K562 (cell line): ENCODE data around the gene ANO3. TPM values are rescaled to one million over a fixed set of nuclear protein-coding genes. Genes with fewer than 3 reads are reported as not detected.

Experiments
- ATAC-seq: fragments of 200-7000 bp; cut with Tn5 transposase; 3 replicates; pipeline ENCODE4 v1.9.1; 2020; ENCODE audit warnings: moderate library complexity
- BruUV-seq: library from RNA; stranded (reverse); fragments of 400-500 nt; replicated peaks from 2 replicates; lab custom pipeline; 2021; lab: Mats Ljungman, UMichigan
- CTCF ChIA-PET: fragments of 300-600 bp; formaldehyde crosslinking; extraction: SDS; loops from one replicate; lab custom pipeline; 2021; ENCODE audit warnings: low intra/inter-chr PET ratio; lab: Yijun Ruan, JAX
- POLR2A ChIA-PET: fragments of 300-600, 350-650 bp; sonication (Branson Sonifier 250); formaldehyde crosslinking; extraction: SDS; loops from one replicate; lab custom pipeline; 2021; ENCODE audit warnings: antibody characterized with exemption, inconsistent platforms; lab: Yijun Ruan, JAX
- DNase-seq, 4 experiments: peaks; one replicate each; pipeline versions ENCODE4 v3.0.0 to v3.0.0-alpha.2; 2011 to 2018; ENCODE audit warnings: low spot score in 3 of 4, mixed read lengths in 3 of 4; ENCODE audit errors: extremely low read depth in 1 of 4
- FAIRE-seq: peaks from 2 replicates; lab custom pipeline; 2011; peaks lifted over from hg19 to GRCh38; lab: Jason Lieb, UNC
- H2AFZ ChIP-seq: 2 replicates; pipeline ENCODE4 v1.6.0; 2011; ENCODE audit warnings: low read depth, low read length, control low read depth, inconsistent platforms
- H3K27ac ChIP-seq: fragments of 200-600 bp; 3 replicates; pipeline ENCODE4 v1.8.0; 2011; ENCODE audit warnings: low read depth, mild to moderate bottlenecking, control low read depth, inconsistent platforms, low read length, moderate library complexity, mixed read lengths; ENCODE audit errors: extremely low read depth
- H3K27me3 ChIP-seq, 2 experiments: fragments of 300-600 bp in 1 of 2; 2 replicates in 1 of 2; 3 replicates in 1 of 2; pipeline versions ENCODE4 v1.6.0 to v1.8.0; 2011; ENCODE audit warnings: inconsistent platforms in 2 of 2, low read length in 2 of 2, mild to moderate bottlenecking in 1 of 2, mixed read lengths in 1 of 2, moderate library complexity in 1 of 2; ENCODE audit not compliant: control insufficient read depth in 2 of 2, insufficient read depth in 2 of 2
- H3K36me3 ChIP-seq: fragments of 300-600 bp; 3 replicates; pipeline ENCODE4 v1.8.0; 2011; ENCODE audit warnings: mild to moderate bottlenecking, low read length, inconsistent platforms; ENCODE audit not compliant: control insufficient read depth, insufficient read depth
- H3K4me1 ChIP-seq, 2 experiments: fragments of 200-600 bp in 1 of 2; replicated peaks in 1 of 2; 2 replicates in 1 of 2; 3 replicates in 1 of 2; pipeline versions ENCODE4 v1.5.1 to v1.8.0; 2011; ENCODE audit warnings: inconsistent platforms in 2 of 2, low read length in 2 of 2, mild to moderate bottlenecking in 1 of 2, mixed read lengths in 1 of 2, moderate library complexity in 1 of 2; ENCODE audit not compliant: control insufficient read depth in 2 of 2, insufficient read depth in 2 of 2
- H3K4me2 ChIP-seq: 2 replicates; pipeline ENCODE4 v1.6.1; 2011; ENCODE audit warnings: low read length, control low read depth, inconsistent platforms, mixed read lengths; ENCODE audit not compliant: insufficient read depth
- H3K4me3 ChIP-seq: fragments of 200-600 bp; sonication (generic), shearing (Covaris generic); 2 replicates; pipeline ENCODE4 v1.5.1; 2016; ENCODE audit warnings: control low read depth, inconsistent platforms
- H3K79me2 ChIP-seq: fragments of 200-600 bp; 3 replicates; pipeline ENCODE4 v1.8.0; 2011; ENCODE audit warnings: low read length, inconsistent platforms; ENCODE audit not compliant: control insufficient read depth, insufficient read depth
- H3K9ac ChIP-seq, 2 experiments: 2 replicates each; pipeline versions ENCODE4 v1.6.0 to v1.6.1; 2011; ENCODE audit warnings: low read depth in 2 of 2, low read length in 2 of 2, control low read depth in 1 of 2, inconsistent platforms in 1 of 2, mild to moderate bottlenecking in 1 of 2, mixed read lengths in 1 of 2; ENCODE audit not compliant: insufficient read depth in 1 of 2
- H3K9me1 ChIP-seq: one replicate; pipeline ENCODE4 v1.6.0; 2011; ENCODE audit warnings: inconsistent platforms, mild to moderate bottlenecking, low read length, moderate library complexity; ENCODE audit not compliant: control insufficient read depth, insufficient read depth
- H3K9me3 ChIP-seq: replicated peaks from 2 replicates; pipeline ENCODE4 v1.5.1; 2011; ENCODE audit warnings: low read depth, low read length, inconsistent platforms; ENCODE audit not compliant: control insufficient read depth, insufficient read depth
- H4K20me1 ChIP-seq: replicated peaks from 2 replicates; pipeline ENCODE4 v1.6.1; 2011; ENCODE audit warnings: low read length, inconsistent platforms, mixed read lengths; ENCODE audit not compliant: control insufficient read depth, insufficient read depth
- GABPB1 ChIP-seq: sonication (generic); formaldehyde crosslinking; IDR thresholded peaks from 2 replicates; pipeline ENCODE4 v1.8.0; 2022; ENCODE audit warnings: mild to moderate bottlenecking, missing genetic modification reagents
- PHF8 ChIP-seq: fragments of 200-600 bp; sonication (generic); IDR thresholded peaks from 2 replicates; pipeline ENCODE4 v1.6.1; 2012; ENCODE audit warnings: mixed run types, mild to moderate bottlenecking, inconsistent platforms, low read length, moderate library complexity, borderline replicate concordance
- POLR2H ChIP-seq: IDR thresholded peaks from 2 replicates; pipeline ENCODE4 v1.6.1; 2016; ENCODE audit warnings: missing genetic modification characterization, low read depth, mild to moderate bottlenecking, control low read depth, missing compliant biosample characterization, moderate library complexity
- PRPF4 ChIP-seq: fragments of 200-400 bp; formaldehyde crosslinking; IDR thresholded peaks from one replicate; pipeline ENCODE4 v1.6.1; 2017; ENCODE audit warnings: low read length, low read depth, mild to moderate bottlenecking; ENCODE audit not compliant: insufficient read depth, poor library complexity, severe bottlenecking
- RBM22 ChIP-seq: fragments of 200-400 bp; formaldehyde crosslinking; IDR thresholded peaks from 2 replicates; pipeline ENCODE4 v1.6.1; 2018; ENCODE audit warnings: low read length, low read depth; ENCODE audit not compliant: poor library complexity, severe bottlenecking
- TEAD4 ChIP-seq, 2 experiments: sonication (generic) in 1 of 2; formaldehyde crosslinking in 1 of 2; IDR thresholded peaks; 2 replicates each; pipeline versions ENCODE4 v1.6.1 to v1.8.0; 2012 to 2022; ENCODE audit warnings: borderline replicate concordance in 1 of 2, inconsistent platforms in 1 of 2, low read length in 1 of 2, mild to moderate bottlenecking in 1 of 2, missing genetic modification reagents in 1 of 2
- ZBTB33 ChIP-seq: sonication (generic); formaldehyde crosslinking; IDR thresholded peaks from 2 replicates; pipeline ENCODE4 v1.8.1; 2023; ENCODE audit warnings: mild to moderate bottlenecking, missing genetic modification reagents
- ZC3H8 ChIP-seq: fragments of 450-650 bp; IDR thresholded peaks from 2 replicates; pipeline ENCODE4 v1.6.1; 2017
- ZNF133 ChIP-seq: fragments of 250-450 bp; sonication (Bioruptor Pico); IDR thresholded peaks from 2 replicates; pipeline ENCODE4 v1.4.0; 2020; ENCODE audit warnings: mild to moderate bottlenecking
- ZNF184 ChIP-seq: sonication (generic); formaldehyde crosslinking; IDR thresholded peaks from 2 replicates; pipeline ENCODE4 v1.5.0; 2020; ENCODE audit warnings: missing genetic modification reagents
- in situ Hi-C: fragments of 300-500 bp; cut with MboI; formaldehyde crosslinking; loops from 4 replicates; pipeline ENCODE4 v1.15.0; 2018; ENCODE audit warnings: inconsistent platforms, mixed read lengths
- intact Hi-C: fragments of 100-400 bp; cut with micrococcal nuclease; formaldehyde crosslinking; loops from 2 replicates; pipeline ENCODE4 v1.14.2; 2022
- polyA plus RNA-seq, 8 experiments: library from polyadenylated mRNA; depleted of rRNA in 4 of 8; stranded (reverse) in 5 of 8; unstranded in 3 of 8; fragments of >200 nt; fragmentation: Nextera tagmentation in 2 of 8; fragmentation: Illumina TruSeq in 1 of 8; extraction: Ambion mirVana in 2 of 8; extraction: Trizol in 1 of 8; gene quantifications; 2 replicates each; pipeline versions ENCODE4 v1.2.1 to v1.2.3, GENCODE V29; 2011 to 2014; ENCODE audit warnings: inconsistent platforms in 1 of 8, missing spikeins in 1 of 8
- total RNA-seq, 7 experiments: library from RNA; depleted of rRNA in 6 of 7; stranded (reverse); fragments of >200 nt in 6 of 7; fragmentation: Illumina TruSeq in 2 of 7; extraction: Trizol in 2 of 7; gene quantifications; 2 replicates each; pipeline versions ENCODE4 v1.2.1 to v1.2.3, GENCODE V29; 2011 to 2021; ENCODE audit warnings: low replicate concordance in 1 of 7
- TF ChIP-seq, protein P1 (sequence below): fragments of 450-650 bp; formaldehyde crosslinking; conservative IDR thresholded peaks from 2 replicates; pipeline ENCODE4 v1.4.0; 2022; ENCODE audit warnings: mild to moderate bottlenecking, missing genetic modification characterization

Gene ANO3
- total and polyA plus RNA-seq, 9 of the 15 experiments (the other 6 are each of a cell fraction or from before 2014, with no cell fraction given) = 0.01 to 0.13 (median 0.04) TPM; not detected in 1

- in situ Hi-C loops = no loop called here
- Histone ChIP-seq H3K9me3 (0 out of 2 replicates have a peak, but pooled peaks cover 2% of the 10 kb centered on the region), H2AFZ (no peak overlapping the region), H3K27me3 (no peaks in the 10 kb centered on the region), H3K4me1 (no peaks in the 10 kb centered on the region), H3K4me2 (no peak overlapping the region), H3K79me2 (no peaks in the 10 kb centered on the region), H3K9ac (no peak overlapping the region), H3K27ac (no peak overlapping the region), H3K36me3 (no peaks in the 10 kb centered on the region), H3K9me1 (no peaks in the 10 kb centered on the region), H4K20me1 (no peaks in the 10 kb centered on the region), H3K4me3 (no peak overlapping the region)
- POLR2A ChIA-PET = no interaction called here
- no peak for TF ChIP-seq POLR2H
- no peak for TF ChIP-seq PHF8
- TF ChIP-seq, protein P1, sequence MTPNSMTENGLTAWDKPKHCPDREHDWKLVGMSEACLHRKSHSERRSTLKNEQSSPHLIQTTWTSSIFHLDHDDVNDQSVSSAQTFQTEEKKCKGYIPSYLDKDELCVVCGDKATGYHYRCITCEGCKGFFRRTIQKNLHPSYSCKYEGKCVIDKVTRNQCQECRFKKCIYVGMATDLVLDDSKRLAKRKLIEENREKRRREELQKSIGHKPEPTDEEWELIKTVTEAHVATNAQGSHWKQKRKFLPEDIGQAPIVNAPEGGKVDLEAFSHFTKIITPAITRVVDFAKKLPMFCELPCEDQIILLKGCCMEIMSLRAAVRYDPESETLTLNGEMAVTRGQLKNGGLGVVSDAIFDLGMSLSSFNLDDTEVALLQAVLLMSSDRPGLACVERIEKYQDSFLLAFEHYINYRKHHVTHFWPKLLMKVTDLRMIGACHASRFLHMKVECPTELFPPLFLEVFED (CRISPR knock-in tag) = no peak
- TF ChIP-seq PRPF4 = no peak
- no peak for TF ChIP-seq TEAD4 (IDR thresholded peaks at IDR 0.05; ENCODE audit: low read length)
- no peak for TF ChIP-seq TEAD4 (CRISPR knock-in tag; IDR thresholded peaks at IDR 0.05; ENCODE audit: borderline replicate concordance)
- no peak for TF ChIP-seq ZC3H8
- TF ChIP-seq RBM22 = no peak
- no peak for TF ChIP-seq GABPB1 (CRISPR knock-in tag)
- TF ChIP-seq ZNF184 (CRISPR knock-in tag) = no peak
- no peak for TF ChIP-seq ZBTB33
- TF ChIP-seq ZNF133 (CRISPR knock-in tag) = no peak
- FAIRE-seq (no peak), ATAC-seq (no peak), DNase-seq (no peak)
- BruUV-seq = no TSS peak
- intact Hi-C loops = no loop called here
- CTCF ChIA-PET = no interaction called here
These were observed 27.1 kb downstream of the ANO3 start for GRCh38 chr11:26359055-26359454.
